Neural cell (in vitro differentiated cells): ENCODE measurements around the gene MSI1. TPM values are rescaled to one million over a fixed set of nuclear protein-coding genes. Genes with fewer than 3 reads are reported as not detected.

Experiments used
- H2AFZ ChIP-seq: fragments of 200-600, 300-800 bp; sonication (generic), shearing (Covaris generic); 2 replicates; pipeline ENCODE4 v1.6.0; 2014; ENCODE audit warnings: low read depth, mild to moderate bottlenecking, antibody characterized with exemption, low read length, moderate library complexity
- H3F3A ChIP-seq: fragments of 200-600 bp; shearing (Covaris generic); 2 replicates; pipeline ENCODE4 v1.6.1; 2016; ENCODE audit warnings: mild to moderate bottlenecking, moderate library complexity, mixed read lengths, antibody characterized with exemption, low read length; ENCODE audit not compliant: insufficient read depth, poor library complexity, severe bottlenecking
- H3K27ac ChIP-seq: fragments of 200-600, 300-800 bp; sonication (generic), shearing (Covaris generic); 2 replicates; pipeline ENCODE4 v1.5.1; 2014; ENCODE audit warnings: mild to moderate bottlenecking, low read length, moderate library complexity
- H3K27me3 ChIP-seq: fragments of 300-800, 200-600 bp; sonication (generic), shearing (Covaris generic); 2 replicates; pipeline ENCODE4 v1.6.0; 2014; ENCODE audit warnings: mild to moderate bottlenecking, low read depth, low read length, moderate library complexity; ENCODE audit not compliant: insufficient read depth
- H3K36me3 ChIP-seq: fragments of 300-800, 200-600 bp; sonication (generic), shearing (Covaris generic); 2 replicates; pipeline ENCODE4 v1.5.1; 2014; ENCODE audit warnings: mild to moderate bottlenecking, antibody characterized with exemption, low read length, moderate library complexity; ENCODE audit not compliant: insufficient read depth
- H3K4me2 ChIP-seq: fragments of 300-800, 200-600 bp; sonication (generic), shearing (Covaris generic); 2 replicates; pipeline ENCODE4 v1.6.0; 2014; ENCODE audit warnings: mild to moderate bottlenecking, low read length
- H3K4me3 ChIP-seq: fragments of 300-800, 200-600 bp; sonication (generic), shearing (Covaris generic); 2 replicates; pipeline ENCODE4 v1.5.1; 2014; ENCODE audit warnings: mild to moderate bottlenecking, low read length, moderate library complexity
- H3K79me2 ChIP-seq: fragments of 200-600 bp; shearing (Covaris generic); replicated peaks from 2 replicates; pipeline ENCODE4 v1.6.0; 2014; ENCODE audit warnings: mild to moderate bottlenecking, low read length, moderate library complexity; ENCODE audit not compliant: insufficient read depth
- H3K9ac ChIP-seq: fragments of 300-800, 200-600 bp; sonication (generic), shearing (Covaris generic); 2 replicates; pipeline ENCODE4 v1.6.1; 2016; ENCODE audit warnings: mild to moderate bottlenecking, low read length, mixed read lengths
- H3K9me2 ChIP-seq: fragments of 200-600 bp; shearing (Covaris generic); 2 replicates; pipeline ENCODE4 v1.6.1; 2016; ENCODE audit warnings: mild to moderate bottlenecking, low read length, mixed read lengths; ENCODE audit not compliant: insufficient read depth
- H3K9me3 ChIP-seq: fragments of 200-600, 300-800 bp; sonication (generic), shearing (Covaris generic); 2 replicates; pipeline ENCODE4 v1.6.1; 2016; ENCODE audit warnings: mild to moderate bottlenecking, mixed run types, low read length, moderate library complexity, mixed read lengths
- H4K20me1 ChIP-seq: fragments of 200-600 bp; shearing (Covaris generic); 2 replicates; pipeline ENCODE4 v1.6.1; 2016; ENCODE audit warnings: mild to moderate bottlenecking, mixed run types; ENCODE audit not compliant: insufficient read depth
- EP300 ChIP-seq: fragments of 450-650 bp; conservative IDR thresholded peaks from 2 replicates; pipeline ENCODE4 v1.6.1; 2014; ENCODE audit warnings: antibody characterized with exemption, mild to moderate bottlenecking, moderate library complexity; ENCODE audit not compliant: poor library complexity, severe bottlenecking
- EZH2 ChIP-seq: fragments of 200-600, 300-800 bp; shearing (Covaris generic), sonication (generic); IDR thresholded peaks from 2 replicates; pipeline ENCODE4 v1.6.1; 2014; ENCODE audit warnings: antibody characterized with exemption, low read length, borderline replicate concordance, mild to moderate bottlenecking; ENCODE audit not compliant: insufficient read depth, poor library complexity, severe bottlenecking
- MXI1 ChIP-seq: fragments of 450-650 bp; conservative IDR thresholded peaks from 2 replicates; pipeline ENCODE4 v1.6.1; 2014; ENCODE audit warnings: antibody characterized with exemption, mild to moderate bottlenecking; ENCODE audit not compliant: poor library complexity, severe bottlenecking
- POLR2AphosphoS5 ChIP-seq: IDR thresholded peaks from 2 replicates; pipeline ENCODE4 v1.6.1; 2012
- RAD21 ChIP-seq: fragments of 450-650 bp; conservative IDR thresholded peaks from 2 replicates; pipeline ENCODE4 v1.6.1; 2014; ENCODE audit warnings: antibody characterized with exemption, mild to moderate bottlenecking, moderate library complexity
- REST ChIP-seq: IDR thresholded peaks from 2 replicates; pipeline ENCODE4 v1.6.1; 2012; ENCODE audit warnings: borderline replicate concordance
- SMC3 ChIP-seq: fragments of 450-650 bp; conservative IDR thresholded peaks from 2 replicates; pipeline ENCODE4 v1.6.1; 2014; ENCODE audit warnings: antibody characterized with exemption, mild to moderate bottlenecking, moderate library complexity; ENCODE audit not compliant: poor library complexity
- TAF1 ChIP-seq: IDR thresholded peaks from 2 replicates; pipeline ENCODE4 v1.6.1; 2012; ENCODE audit warnings: low read depth
- polyA plus RNA-seq: library from polyadenylated mRNA; depleted of rRNA; stranded (reverse); fragments of >200 nt; gene quantifications from 2 replicates; pipeline ENCODE4 v1.2.3, GENCODE V29; 2014
- TF ChIP-seq, protein P1 (sequence below): fragments of 450-650 bp; IDR thresholded peaks from 2 replicates; pipeline ENCODE4 v1.5.1; 2014; ENCODE audit warnings: antibody characterized with exemption, mild to moderate bottlenecking, moderate library complexity; ENCODE audit not compliant: poor library complexity, severe bottlenecking

Gene MSI1
- polyA plus RNA-seq, 1 donor from 2014 or later = 7.5 TPM

GRCh38 chr12:120403869-120404268 is 34.9 kb upstream of the MSI1 start:
- Histone ChIP-seq H3K27ac (no peak overlapping the region), H3F3A (no peaks in the 10 kb centered on the region), H3K9ac (no peak overlapping the region), H3K4me3 (no peak overlapping the region), H3K9me2 (no peaks in the 10 kb centered on the region), H2AFZ (no peak overlapping the region), H3K4me2 (no peak overlapping the region), H3K79me2 (no peaks in the 10 kb centered on the region), H3K27me3 (no peaks in the 10 kb centered on the region), H4K20me1 (no peaks in the 10 kb centered on the region), H3K36me3 (no peaks in the 10 kb centered on the region), H3K9me3 (no peaks in the 10 kb centered on the region)
- TF ChIP-seq, protein P1, sequence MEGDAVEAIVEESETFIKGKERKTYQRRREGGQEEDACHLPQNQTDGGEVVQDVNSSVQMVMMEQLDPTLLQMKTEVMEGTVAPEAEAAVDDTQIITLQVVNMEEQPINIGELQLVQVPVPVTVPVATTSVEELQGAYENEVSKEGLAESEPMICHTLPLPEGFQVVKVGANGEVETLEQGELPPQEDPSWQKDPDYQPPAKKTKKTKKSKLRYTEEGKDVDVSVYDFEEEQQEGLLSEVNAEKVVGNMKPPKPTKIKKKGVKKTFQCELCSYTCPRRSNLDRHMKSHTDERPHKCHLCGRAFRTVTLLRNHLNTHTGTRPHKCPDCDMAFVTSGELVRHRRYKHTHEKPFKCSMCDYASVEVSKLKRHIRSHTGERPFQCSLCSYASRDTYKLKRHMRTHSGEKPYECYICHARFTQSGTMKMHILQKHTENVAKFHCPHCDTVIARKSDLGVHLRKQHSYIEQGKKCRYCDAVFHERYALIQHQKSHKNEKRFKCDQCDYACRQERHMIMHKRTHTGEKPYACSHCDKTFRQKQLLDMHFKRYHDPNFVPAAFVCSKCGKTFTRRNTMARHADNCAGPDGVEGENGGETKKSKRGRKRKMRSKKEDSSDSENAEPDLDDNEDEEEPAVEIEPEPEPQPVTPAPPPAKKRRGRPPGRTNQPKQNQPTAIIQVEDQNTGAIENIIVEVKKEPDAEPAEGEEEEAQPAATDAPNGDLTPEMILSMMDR = no peak
- no peak for TF ChIP-seq EZH2
- TF ChIP-seq TAF1 = no peak
- no peak for TF ChIP-seq SMC3
- no peak for TF ChIP-seq RAD21
- no peak for TF ChIP-seq REST
- TF ChIP-seq POLR2AphosphoS5 = no peak
- no peak for TF ChIP-seq EP300
- no peak for TF ChIP-seq MXI1

DNA sequence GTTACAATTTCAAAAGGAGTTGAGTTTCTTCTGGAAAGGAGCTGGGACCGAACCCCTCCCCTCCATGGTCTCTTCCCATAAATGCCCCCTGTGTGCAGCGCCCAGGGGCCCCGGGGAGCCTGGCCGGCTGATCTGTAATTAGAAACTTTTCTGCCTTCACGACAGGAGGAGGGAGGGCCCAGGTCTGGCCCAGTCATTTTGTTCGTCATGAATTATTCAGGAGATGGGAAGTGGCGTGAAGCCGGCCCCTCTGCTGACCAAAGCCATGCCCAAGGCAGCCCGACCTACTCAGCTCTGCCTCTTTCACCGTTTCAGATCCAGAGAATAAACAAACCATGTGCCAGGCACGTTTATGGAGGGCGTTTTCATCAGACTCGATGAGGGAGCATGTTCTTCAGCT is 33.3 kb upstream of the MSI1 start:
- no peaks in the 10 kb centered on the region for H4K20me1 ChIP-seq
- H2AFZ ChIP-seq = no peak overlapping the region
- H3K36me3 ChIP-seq = no peaks in the 10 kb centered on the region
- no peak overlapping the region for H3K27ac ChIP-seq
- H3K9ac ChIP-seq = no peak overlapping the region
- no peak overlapping the region for H3K4me3 ChIP-seq
- no peaks in the 10 kb centered on the region for H3K79me2 ChIP-seq
- no peaks in the 10 kb centered on the region for H3F3A ChIP-seq
- TF ChIP-seq SMC3 (no peak), POLR2AphosphoS5 (no peak), REST (no peak), EP300 (no peak), MXI1 (no peak), EZH2 (no peak)
- TF ChIP-seq, protein P1 = no peak
- H3K9me3 ChIP-seq = no peaks in the 10 kb centered on the region
- H3K9me2 ChIP-seq = no peaks in the 10 kb centered on the region
- no peak overlapping the region for H3K4me2 ChIP-seq
- no peaks in the 10 kb centered on the region for H3K27me3 ChIP-seq
